Uterus (tissue), 2 donors: Measurements from ENCODE around the gene PBX1.

Experiments used
- CTCF ChIP-seq, 4 experiments: fragments of 200-600 bp in 2 of 4; fragments of 450-650 bp in 2 of 4; sonication (generic) in 2 of 4; IDR thresholded peaks; one replicate each; pipeline ENCODE4 v1.5.1; 2016 to 2019; ENCODE audit warnings: antibody characterized with exemption in 4 of 4, mild to moderate bottlenecking in 2 of 4, moderate library complexity in 1 of 4
- POLR2A ChIP-seq, 2 donors: fragments of 450-650 bp; IDR thresholded peaks; one replicate each; pipeline ENCODE4 v1.6.1; 2016; ENCODE audit warnings: antibody characterized with exemption in 2 of 2, mild to moderate bottlenecking in 1 of 2, moderate library complexity in 1 of 2

DNA sequence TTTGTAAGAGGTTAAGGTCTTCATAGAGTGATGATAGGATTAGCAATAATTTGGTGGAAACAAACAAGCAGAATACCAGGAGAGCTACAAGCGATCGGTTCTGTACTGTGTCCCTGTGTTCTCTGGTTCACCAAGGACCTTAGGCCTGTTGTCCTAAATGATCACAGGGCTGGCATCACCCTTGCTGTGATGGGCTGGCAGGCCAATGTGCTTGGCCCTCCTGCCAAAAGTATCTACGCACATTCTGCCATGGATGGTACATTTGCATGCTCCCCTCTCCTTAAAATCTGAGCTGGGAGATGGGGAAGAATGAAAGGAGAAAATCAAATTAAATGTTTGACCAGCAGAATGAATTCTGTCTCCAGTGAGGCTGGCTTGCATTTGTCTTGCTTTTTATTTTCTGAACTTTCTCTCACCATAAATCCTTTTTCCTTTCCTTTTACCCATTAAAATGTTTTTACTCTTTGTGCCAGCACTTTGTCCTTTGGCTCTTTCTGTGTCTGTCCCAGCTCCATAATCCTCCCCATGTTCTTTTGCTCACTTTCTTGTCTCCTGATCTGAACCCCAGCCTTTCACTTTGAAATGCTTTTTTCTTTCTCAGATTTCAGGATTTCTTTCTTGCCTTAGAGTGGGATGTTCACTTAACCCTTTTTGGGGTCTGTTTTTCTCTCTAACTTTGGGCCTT, 51.7 kb downstream of the PBX1 start:
- TF ChIP-seq CTCF (IDR thresholded peaks at IDR 0.05) (no peak), POLR2A (IDR thresholded peaks at IDR 0.05) (no peak)
